Activated CD8-positive, alpha-beta T cell treated with anti-CD3 and anti-CD28 coated beads for 36 hours (primary cell): ENCODE data around the gene UBA7. TPM values are rescaled to one million over a fixed set of nuclear protein-coding genes. Genes with fewer than 3 reads are reported as not detected.
A peak's percentile ranks its signal among the peaks of the same experiment; 100 is the strongest.

Experiments
- ATAC-seq: fragments of 200-7000 bp; cut with Tn5 transposase; one replicate; pipeline ENCODE4 v1.10.0; 2021; ENCODE audit warnings: mild to moderate bottlenecking, moderate library complexity
- CTCF ChIA-PET: fragments of 350-600 bp; sonication (Branson Sonifier 250); formaldehyde crosslinking; loops from one replicate; lab custom pipeline; 2021; ENCODE audit warnings: antibody characterized with exemption; lab: Charles Lee
- POLR2A ChIA-PET: fragments of 350-600 bp; sonication (Branson Sonifier 250); formaldehyde crosslinking; loops from one replicate; lab custom pipeline; 2021; ENCODE audit warnings: antibody characterized with exemption; lab: Charles Lee
- DNase-seq: peaks from one replicate; pipeline ENCODE4 v3.0.0-alpha.2; 2020
- H3K27ac Mint-ChIP-seq: one replicate; pipeline ENCODE4 v1.8.0; 2021; ENCODE audit warnings: mild to moderate bottlenecking, mixed read lengths
- H3K27me3 Mint-ChIP-seq: one replicate; pipeline ENCODE4 v1.8.0; 2021; ENCODE audit warnings: mixed read lengths
- H3K36me3 Mint-ChIP-seq: one replicate; pipeline ENCODE4 v1.8.0; 2021; ENCODE audit warnings: low read depth, mixed read lengths
- H3K4me1 Mint-ChIP-seq: one replicate; pipeline ENCODE4 v1.8.0; 2021; ENCODE audit warnings: low read depth, mixed read lengths
- H3K4me3 Mint-ChIP-seq: one replicate; pipeline ENCODE4 v1.8.0; 2021; ENCODE audit warnings: mild to moderate bottlenecking, moderate library complexity, mixed read lengths
- H3K9me3 Mint-ChIP-seq: one replicate; pipeline ENCODE4 v1.8.0; 2021; ENCODE audit warnings: mixed read lengths
- CTCF ChIP-seq: fragments of 200-600 bp; IDR thresholded peaks from one replicate; pipeline ENCODE4 v1.8.0; 2022; ENCODE audit warnings: antibody characterized with exemption, mild to moderate bottlenecking
- intact Hi-C: fragments of 100-400 bp; cut with micrococcal nuclease; formaldehyde crosslinking; loops from one replicate; pipeline ENCODE4 v1.10.0; 2022
- microRNA-seq: library from miRNA; unstranded; fragments of <30 nt; microRNA quantifications from one replicate; pipeline ENCODE4 v1.2.0, GENCODE V29; 2022; ENCODE audit warnings: borderline microRNAs expressed, borderline replicate concordance
- total RNA-seq, 2 experiments: library from RNA; stranded (reverse); gene quantifications; one replicate each; pipeline ENCODE4 v1.2.3, GENCODE V29; 2021

The UBA7 gene
- total RNA-seq, 2 experiments from 2014 or later, result 69.9 to 72.3 TPM

GRCh38 chr3:49756036-49756435 lies 57.7 kb downstream of the UBA7 start:
- ChIA-PET CTCF (interaction anchor here (1.0 to 1.5 kb wide), 2 partner anchors 36 to 83 kb away, joined by 3 to 4 read pairs; partner anchors contain the start of gene AMIGO3), POLR2A (no interaction called here)
- no peak overlapping the region for H3K27ac Mint-ChIP-seq
- DNase-seq (no peak), ATAC-seq (no peak)
- no peaks in the 10 kb centered on the region for H3K9me3 Mint-ChIP-seq
- intact Hi-C loops, result no loop called here
- peaks cover 20% of the 10 kb centered on the region for H3K4me1 Mint-ChIP-seq
- H3K27me3 Mint-ChIP-seq, result no peaks in the 10 kb centered on the region
- H3K4me3 Mint-ChIP-seq, result no peak overlapping the region
- peaks cover 4% of the 10 kb centered on the region for H3K36me3 Mint-ChIP-seq
- no peak for TF ChIP-seq CTCF

Small RNA genes within 50 kb of the gene (microRNA-seq; reads per million reads assigned to microRNA genes)
- gene MIR5193, result 3.0 reads per million, percentile 4 among the genes with 10 or more reads in this experiment

Other genes with a start within 250 kb of the UBA7 start
- gene APEH, start 139.6 kb downstream of the UBA7 start, total RNA-seq, result 100 to 1,000 TPM; 165 to 166 TPM
- gene MST1, start 124.5 kb downstream of the UBA7 start, total RNA-seq, result 10 to 100 TPM in 1 of 2 experiments, 1 to 10 TPM in 1; 9.6 to 11.8 TPM
- 10 to 100 TPM; 22.0 to 31.7 TPM for gene RNF123, start 124.4 kb downstream of the UBA7 start, total RNA-seq
- gene AMIGO3, start 94.3 kb downstream of the UBA7 start, total RNA-seq, result under 1 TPM in 1 of 2 experiments, not detected in 1; 0.23 TPM
- 10 to 100 TPM; 34.7 to 35.2 TPM for gene GMPPB, start 90.0 kb downstream of the UBA7 start, total RNA-seq
- 10 to 100 TPM; 23.5 to 24.2 TPM for gene IP6K1, start 27.4 kb downstream of the UBA7 start, total RNA-seq
- gene CDHR4, start 14.1 kb downstream of the UBA7 start, total RNA-seq, result not detected
- 1 to 10 TPM; 1.8 to 2.8 TPM for gene INKA1, start 10.7 kb downstream of the UBA7 start, total RNA-seq
- 10 to 100 TPM; 23.2 to 25.1 TPM for gene TRAIP, start 42.6 kb upstream of the UBA7 start, total RNA-seq
- 1 to 10 TPM; 1.8 to 2.1 TPM for gene CAMKV, start 56.0 kb upstream of the UBA7 start, total RNA-seq
- gene MST1R, start 89.9 kb upstream of the UBA7 start, total RNA-seq, result 1 to 10 TPM in 1 of 2 experiments, under 1 TPM in 1; 0.79 to 1.1 TPM
- 1 to 10 TPM; 6.9 to 8.5 TPM for gene MON1A, start 115.9 kb upstream of the UBA7 start, total RNA-seq
- gene RBM6, start 126.2 kb upstream of the UBA7 start, total RNA-seq, result 10 to 100 TPM; 90.8 to 95.2 TPM